Left lobe of liver (tissue), 2 donors: ENCODE results near the gene FA2H. TPM values are rescaled to one million over a fixed set of nuclear protein-coding genes. Genes with fewer than 3 reads are reported as not detected.
"Not testable (repeated sequence)": the region's sequence is repeated elsewhere in the genome, so short reads cannot be mapped to it uniquely, and the experiment has no call there.

Experiments used
- ATAC-seq: fragments of 200-7000 bp; cut with Tn5 transposase; one replicate; pipeline ENCODE4 v1.9.1; 2020; ENCODE audit warnings: mild to moderate bottlenecking, moderate library complexity
- DNase-seq: peaks from one replicate; pipeline ENCODE4 v3.0.0-alpha.2; 2020; ENCODE audit warnings: low spot score
- total RNA-seq: library from RNA; stranded (reverse); gene quantifications from one replicate; pipeline ENCODE4 v1.2.1, GENCODE V29; 2021
- donor health status: DM: no; HTN: no; CAD: no; lungs with moderate emphysema.
- donor health status: DM: no; HTN: yes; CAD: no.

Gene FA2H
- total RNA-seq, 1 donor from 2014 or later: not detected

DNA sequence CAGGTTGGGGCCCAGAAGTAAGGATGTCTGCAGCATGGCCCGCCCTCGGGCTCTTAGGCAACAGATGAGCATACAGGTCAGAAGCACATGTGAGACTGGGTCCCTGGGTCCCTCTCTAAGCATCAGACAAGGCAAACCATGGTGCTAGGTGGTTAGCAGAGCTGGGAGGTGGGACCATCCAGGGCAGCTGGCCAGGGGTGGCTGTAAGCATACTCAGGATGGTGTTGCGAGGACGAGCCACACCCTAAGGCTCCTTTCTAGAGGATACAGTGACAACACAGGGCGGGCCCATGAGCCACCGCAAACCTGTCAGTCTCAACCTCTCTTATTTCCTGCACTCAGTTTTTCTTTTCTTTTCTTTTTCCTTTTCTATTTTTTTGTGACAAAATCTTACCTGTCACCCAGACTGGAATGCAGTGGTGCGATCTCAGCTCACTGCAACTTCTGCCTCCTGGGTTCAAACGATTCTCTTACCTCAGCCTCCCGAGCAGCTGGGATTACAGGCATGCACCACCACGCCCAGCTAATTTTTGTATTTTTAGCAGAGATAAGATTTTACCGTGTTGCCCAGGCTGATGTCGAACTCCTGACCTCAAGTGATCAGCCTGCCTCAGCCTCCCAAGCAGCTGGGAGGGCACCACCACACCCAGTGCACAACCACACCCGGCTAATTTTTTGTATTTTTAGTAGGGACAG is 3.6 kb downstream of the FA2H start:
- no peak for DNase-seq
- no peak for ATAC-seq

DNA sequence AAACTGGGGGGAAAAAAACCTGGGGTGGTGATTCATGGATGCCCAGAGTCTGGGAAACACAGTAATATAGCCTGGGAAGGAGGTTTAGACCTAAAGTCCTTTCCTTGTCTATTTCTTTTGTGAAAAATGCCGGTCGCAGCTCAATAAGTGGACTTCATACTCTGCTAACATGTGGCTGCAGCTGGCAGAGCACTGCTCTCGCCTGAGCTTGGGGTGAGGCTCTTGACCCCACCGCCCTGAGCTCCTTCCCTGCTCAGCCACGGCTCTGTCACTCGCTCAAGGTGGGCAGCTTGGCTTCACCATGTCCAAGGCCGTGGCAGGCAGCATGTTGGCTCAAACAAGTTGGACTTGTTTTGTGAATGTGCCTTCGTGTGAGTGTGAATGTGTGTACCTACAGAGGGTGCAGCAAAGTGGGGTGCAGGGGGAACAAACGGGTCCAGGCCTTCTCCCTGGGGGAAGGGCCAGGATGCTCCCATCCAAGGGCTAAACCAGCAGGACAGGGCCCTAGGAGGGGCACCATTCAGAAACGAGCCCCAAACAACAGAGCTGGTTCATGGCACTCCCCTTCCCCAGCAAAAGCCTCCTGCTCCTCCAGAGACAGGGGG is 4.9 kb downstream of the FA2H start:
- DNase-seq: no peak

DNA sequence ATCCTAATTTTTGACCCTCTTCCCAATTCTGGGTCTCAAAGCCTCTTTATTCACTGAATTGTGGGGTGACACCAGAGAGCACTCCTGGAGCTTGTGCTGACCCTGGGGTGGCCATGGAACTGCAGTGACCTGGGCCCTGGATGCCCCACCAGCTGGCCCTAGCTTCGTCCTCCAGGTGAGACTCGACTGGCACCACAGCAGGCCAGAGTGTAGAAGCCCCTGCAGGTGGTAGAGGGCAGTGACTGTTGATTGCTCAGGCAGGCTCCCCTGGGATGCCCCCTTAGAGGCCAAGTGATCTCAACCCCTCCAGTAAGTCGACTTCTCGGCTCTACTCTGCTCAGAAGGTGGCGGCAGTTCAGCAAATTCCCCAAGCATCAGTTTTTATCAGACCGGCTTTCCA is 6.4 kb downstream of the FA2H start:
- ATAC-seq (no peak), DNase-seq (no peak)

More for the DNA sequence above, 4.9 kb downstream of the FA2H start:
- no peak for ATAC-seq

DNA sequence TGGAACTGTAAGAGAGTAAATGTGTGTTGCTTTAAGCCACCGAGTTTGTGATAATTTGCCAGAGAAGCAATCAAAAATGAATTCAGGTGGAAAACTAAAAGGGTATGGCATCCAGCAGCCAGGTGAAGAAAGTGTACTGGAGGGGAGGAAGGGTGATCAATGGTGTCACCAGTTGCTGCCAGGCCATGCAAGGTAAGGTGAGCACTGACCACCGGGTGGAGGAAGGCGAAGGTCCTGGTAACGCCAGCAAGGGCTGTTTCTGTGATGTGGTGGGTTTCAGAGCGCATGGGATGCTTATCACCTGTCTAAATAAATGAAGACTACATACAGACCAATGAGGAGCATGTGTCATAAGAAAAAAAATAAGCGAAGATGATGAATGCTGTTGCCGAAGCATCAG is 6.9 kb downstream of the FA2H start:
- DNase-seq (no peak), ATAC-seq (no peak)

DNA sequence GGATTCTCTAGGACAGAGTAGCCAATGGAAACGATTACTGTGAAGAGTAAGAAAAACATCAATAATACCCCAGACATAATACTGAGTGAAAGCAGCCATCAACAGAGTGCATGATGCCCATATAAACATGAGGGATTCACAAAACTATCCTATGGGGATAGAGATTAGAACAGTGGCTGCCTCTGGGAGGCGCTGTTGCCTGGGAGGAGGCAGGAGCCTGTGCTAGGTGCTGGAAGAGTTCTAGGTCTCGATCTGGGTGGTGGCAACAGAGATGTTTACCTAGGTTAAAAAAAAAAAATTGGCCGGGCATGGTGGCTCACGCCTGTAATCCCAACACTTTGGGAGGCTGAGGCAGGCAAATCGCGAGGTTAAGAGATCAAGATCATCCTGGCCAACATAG is 7.9 kb downstream of the FA2H start:
- DNase-seq (no peak), ATAC-seq (no peak)

DNA sequence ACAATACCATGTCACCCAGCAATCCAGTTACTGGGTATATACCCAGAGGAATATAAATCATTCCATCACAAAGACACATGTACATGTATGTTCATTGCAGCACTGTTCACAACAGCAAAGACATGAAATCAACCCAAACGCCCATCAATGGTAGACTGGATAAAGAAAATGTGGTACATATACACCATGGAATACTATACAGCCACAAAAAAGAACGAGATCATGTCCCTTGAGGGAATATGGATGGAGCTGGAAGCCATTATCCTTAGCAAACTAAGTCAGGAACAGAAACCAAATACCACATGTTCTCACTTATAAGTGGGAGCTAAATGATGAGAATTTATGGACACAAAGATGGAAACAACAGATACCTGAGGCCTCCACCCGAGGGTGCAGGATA is 10.4 kb downstream of the FA2H start:
- not testable (repeated sequence) for ATAC-seq, DNase-seq

DNA sequence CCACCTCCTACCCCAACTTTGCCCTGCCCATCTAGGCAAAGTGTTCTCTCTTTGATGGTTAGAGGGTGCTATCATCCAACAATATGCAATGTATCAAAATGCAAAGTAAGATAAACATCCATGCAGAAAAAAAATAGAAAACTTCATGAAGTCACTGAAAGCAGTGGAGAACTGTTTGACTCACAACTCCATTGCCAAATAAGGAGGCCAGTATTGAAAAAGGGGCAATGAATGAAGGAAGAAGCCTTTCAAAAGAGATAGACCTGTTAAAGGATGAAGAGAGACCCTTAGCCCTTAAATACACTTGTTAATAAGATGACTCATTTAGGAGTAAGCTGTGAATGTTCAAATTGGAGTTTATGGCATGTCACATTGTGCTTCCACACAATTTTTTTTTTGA is 13.0 kb downstream of the FA2H start:
- DNase-seq: no peak
- no peak for ATAC-seq

DNA sequence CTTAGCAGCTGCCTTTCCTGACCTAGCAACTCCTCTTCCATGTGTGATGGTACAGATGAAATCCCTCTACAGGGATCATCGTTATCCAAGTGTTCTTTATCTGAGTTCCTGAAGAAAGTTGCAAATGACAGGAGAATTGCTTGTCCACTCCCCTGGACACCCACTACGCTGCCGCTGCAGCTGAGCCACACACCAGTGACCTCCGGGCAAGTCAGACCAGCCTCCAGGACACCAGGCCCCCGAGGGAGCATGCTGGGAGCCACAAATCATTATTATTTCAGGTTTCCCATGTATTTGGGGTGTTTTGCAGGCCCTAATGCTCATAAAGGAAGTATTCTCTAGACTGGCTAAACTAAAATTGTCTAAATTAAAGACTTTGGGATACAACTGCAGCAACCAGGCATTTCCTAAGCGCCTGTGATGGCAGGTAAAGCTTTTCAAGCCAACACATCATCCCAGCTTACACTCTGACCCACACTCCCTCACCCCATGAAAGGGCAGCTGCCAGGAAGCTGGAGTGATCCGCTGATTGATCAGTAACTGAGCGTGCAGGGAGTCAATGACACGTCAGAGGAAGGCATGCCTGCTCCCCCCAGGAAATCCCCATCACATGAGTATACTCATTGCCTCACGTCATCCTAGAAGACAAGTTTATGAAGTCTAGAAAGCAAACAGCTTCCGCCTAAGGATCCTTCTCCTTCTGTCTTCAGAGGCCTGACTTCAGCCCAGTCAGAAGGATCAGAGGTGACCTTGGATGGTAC is 14.4 kb downstream of the FA2H start:
- DNase-seq: no peak

DNA sequence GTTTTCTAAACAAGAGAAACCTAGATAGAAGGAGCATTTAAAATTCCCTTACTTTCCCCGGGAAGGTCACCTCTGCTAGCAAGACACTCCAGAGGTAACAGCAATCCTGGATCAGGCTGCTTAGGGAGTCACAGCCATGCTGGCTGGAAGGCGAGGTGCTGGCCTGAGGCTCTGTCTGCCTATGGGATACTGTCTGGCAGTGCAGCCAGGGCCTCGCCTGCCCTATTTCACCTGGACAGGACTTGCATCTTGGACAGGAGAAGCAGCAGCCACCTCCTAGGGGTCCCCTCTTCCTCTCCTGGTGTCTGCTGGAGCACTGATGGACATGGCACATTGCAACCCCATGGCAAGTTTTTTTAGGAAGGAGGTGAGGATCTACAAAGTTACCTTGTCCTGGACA is 15.1 kb downstream of the FA2H start:
- DNase-seq: no peak

More for the DNA sequence above, 14.4 kb downstream of the FA2H start:
- ATAC-seq: no peak

DNA sequence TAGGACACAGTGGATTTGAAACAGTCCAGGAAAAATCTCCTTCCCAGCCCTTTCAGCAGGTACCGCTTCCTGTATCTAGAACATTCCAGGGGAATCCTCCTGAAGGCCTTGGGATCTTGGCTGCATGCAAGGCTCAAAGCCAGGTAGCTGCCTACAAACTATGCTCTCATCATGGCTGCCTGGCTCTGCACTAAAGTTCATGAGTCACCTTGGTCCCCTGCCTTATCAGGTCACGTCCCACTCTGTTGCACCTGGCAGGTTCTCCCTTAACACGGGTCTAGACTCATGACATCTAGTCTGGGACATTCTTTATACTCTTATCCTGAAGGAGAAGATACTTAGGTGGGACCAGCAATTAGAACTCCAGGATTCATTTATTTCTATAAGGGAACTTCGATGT is 15.8 kb downstream of the FA2H start:
- ATAC-seq (no peak), DNase-seq (no peak)

More for the DNA sequence above, 15.1 kb downstream of the FA2H start:
- no peak for ATAC-seq

DNA sequence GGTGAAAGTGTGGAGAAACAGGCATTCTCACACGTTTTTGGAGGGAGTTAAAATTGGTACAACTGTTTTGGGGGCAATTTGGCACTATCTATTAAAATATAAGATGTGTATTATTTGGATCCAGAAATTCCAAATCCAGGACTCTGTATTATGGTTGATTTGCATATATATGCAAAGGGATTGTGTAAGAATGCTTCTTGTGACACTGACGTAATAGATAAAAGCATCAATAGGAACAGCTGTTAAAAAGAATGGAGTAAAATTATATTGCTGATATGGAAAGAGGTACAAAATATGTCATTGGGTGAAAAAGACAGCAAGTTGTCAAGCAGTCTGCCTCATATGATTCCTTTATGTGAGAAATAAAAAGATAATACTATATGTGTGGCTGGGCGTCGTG is 17.3 kb downstream of the FA2H start:
- no peak for DNase-seq
- ATAC-seq: no peak

DNA sequence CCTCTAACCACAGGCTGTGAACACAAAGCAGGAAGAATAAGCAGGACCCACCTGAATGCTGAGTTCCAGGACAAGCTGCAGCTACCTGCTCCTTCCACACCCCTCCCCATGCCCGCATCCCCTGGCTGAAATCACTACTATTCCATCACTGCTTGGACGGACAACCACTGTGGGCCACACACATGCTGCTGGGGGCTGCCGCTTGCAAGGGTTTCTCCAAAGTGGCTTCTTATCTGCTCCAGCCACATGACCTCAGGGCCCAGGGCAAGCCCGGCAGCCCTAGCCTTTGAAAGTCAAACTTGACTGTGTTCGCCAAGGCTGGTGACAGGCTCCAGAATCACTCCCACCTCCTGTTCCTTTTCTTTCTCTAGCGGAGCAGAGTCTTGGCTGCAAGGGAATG is 18.4 kb downstream of the FA2H start:
- DNase-seq (no peak), ATAC-seq (no peak)

DNA sequence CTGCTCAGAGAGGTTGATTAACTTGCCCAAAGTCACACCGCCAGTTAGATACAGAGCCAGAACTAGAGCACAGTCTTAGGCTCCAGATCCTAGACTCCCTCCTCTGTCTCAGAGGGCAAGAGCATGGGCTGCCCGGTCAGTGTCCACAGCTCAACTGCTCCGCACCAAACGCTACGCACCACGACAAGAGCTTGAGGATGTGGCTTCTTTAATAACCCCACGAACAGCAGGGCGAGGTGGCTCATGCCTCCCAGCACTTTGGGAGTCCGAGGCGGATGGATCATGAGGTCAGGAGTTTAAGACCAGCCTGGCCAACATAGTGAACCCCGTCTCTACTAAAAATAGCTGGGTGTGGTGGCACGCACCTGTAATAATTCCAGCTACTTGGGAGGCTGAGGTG is 21.4 kb downstream of the FA2H start:
- no peak for ATAC-seq
- DNase-seq: no peak

DNA sequence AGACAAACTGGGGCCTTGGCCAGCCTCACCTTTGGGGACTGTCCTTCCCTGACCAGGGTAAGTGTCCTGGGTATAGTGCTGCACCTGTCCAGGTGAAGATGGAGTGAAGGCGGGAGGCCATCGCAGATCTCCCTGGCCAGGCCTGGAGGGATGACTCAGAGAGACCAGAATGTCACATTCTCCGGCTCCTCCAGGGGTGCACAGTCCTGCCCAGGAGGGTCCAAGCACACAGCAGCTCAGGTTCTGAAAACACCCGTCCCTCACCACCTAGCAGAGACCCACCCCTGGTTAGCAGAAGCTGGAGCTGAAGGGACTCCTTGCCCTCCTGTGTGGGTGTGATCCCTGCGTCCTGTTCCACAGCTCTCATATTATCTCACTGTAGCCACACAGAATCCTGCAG is 21.9 kb downstream of the FA2H start:
- DNase-seq (no peak), ATAC-seq (no peak)

DNA sequence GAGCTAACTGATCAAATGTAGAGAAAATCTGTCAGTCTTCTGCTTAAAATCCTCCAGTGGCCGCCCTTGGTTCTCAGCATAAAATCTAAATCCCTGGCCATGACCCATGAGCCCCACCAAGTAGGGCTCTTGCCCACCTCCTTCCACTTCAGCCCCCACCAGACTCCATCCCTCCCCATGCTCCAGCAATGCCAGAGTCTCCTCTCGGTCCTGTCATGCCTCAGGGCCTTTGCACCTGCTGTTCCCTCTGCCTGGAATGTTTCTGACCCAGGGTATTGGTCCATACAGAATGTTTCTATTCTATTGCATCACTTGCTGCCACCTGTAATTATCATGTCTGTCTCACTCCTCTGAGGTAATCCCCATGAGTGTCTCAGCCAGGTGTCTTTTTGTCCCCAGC is 22.4 kb downstream of the FA2H start:
- DNase-seq: no peak
- no peak for ATAC-seq

DNA sequence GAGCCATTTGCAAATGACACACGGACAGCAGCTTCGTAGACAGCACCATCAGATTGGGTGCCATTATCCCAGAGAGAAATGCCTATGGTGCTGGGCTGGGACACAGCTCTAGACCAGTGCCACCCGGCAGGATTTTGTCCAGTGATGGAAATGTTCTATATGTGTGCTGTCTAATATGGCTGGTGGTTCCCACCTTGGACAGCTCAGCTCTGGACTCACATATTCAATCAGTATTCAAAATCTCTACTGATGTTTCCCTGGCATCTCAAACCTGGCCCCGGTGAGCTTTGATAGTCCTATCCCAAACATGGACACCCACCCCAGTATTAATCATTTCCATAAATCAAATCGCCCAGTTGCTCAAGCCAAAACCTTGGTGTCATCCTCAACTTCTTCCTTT is 23.0 kb downstream of the FA2H start:
- ATAC-seq (no peak), DNase-seq (no peak)

DNA sequence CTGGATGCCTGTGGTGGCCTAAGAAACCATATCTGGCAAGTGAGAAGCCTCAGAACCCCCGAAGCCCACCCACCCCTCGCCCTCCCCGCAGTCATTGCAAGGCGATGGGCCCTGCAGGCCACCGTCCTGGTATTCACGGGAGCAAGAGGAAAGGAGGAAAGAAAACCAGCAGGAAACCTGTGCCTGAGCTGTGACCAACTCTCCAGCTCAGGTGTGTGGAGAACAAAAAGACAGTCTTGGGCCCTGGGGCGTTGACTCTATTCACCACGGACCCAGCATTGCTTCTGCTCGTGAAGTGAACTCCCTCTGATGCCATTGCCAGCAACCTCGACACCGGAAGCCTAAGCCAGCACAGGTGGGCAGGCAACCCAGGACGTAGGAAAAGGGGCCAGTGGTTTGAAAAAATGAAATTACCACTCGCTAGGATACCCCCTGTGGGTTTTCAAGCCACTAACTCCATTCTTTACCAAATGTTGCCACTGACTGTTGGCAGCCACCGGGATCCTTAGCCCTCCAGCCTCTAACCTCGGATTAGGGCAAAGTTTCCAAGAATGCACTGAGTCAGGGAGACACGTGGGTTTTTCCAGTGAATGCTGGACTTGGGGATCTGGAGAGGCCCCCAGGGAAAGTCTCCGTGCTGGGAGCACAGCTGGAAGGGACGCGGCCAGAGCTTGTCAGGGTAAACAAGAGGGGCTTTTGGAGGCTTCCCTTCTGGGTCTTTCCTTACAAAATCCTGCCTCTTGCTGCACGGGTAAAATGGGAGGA is 25.1 kb downstream of the FA2H start:
- no peak for DNase-seq
- no peak for ATAC-seq

DNA sequence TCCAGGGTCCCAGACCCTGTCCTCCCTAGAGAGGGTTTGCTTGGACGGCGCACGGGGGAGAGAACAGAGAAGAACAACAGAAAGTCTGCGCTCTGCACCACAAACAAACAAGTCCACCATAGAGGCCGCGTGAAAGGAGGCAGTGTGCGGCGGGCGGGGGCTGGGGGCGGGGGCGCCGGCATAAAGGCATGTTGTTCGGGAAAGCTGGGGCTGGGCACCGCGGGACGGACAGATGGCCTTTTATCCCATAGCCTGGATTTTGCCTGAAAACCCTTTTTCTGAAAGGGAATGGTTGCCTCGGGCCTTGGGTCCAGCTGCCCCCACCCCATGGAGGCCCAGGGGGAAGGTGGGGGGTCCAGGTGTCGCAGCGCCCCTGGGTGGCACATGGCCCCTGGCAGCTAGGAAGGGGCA is 26.0 kb downstream of the FA2H start:
- ATAC-seq (no peak), DNase-seq (no peak)

DNA sequence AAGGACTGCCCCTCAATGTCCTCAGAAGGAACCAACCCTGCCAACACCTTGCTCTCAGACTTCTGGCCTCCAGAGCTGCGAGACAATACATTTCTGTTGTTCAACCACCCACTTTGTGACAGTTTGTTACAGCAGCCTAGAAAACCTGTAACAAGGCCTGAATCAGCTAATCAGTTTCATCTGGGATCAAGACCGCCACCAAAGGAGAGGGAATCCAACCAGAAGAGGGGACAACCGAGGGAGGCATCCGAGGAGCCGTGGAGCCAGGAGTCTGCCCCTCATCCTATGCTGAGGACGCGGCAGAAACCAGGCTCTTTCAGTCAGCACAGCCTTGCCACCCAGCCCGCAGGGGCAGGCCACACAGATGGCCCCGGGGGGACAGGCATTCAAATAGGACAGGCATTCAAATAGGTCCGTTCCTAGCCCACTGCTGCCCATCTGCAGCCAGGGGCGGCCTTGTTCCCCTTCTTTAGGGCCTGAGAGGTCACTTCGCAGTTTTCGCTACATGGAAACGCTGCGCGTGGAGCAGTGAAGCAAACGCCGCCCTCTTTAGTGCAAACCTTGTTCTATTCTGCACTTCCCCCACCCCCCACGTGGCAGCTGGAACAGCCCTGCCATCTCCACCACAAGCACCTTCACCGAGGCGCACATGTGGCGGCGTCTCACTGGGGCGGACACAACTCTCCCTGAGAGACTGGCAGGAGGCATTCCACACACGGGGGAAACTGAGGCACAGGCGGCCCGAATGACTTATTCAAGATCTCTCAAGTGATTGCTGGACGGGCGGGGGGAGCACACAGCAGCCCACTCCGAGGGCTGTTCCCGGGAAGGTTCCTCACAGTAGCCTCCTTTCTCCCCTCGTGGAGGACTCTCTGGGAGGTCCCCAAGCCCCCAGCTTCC is 26.7 kb downstream of the FA2H start:
- no peak for ATAC-seq
- DNase-seq: no peak

DNA sequence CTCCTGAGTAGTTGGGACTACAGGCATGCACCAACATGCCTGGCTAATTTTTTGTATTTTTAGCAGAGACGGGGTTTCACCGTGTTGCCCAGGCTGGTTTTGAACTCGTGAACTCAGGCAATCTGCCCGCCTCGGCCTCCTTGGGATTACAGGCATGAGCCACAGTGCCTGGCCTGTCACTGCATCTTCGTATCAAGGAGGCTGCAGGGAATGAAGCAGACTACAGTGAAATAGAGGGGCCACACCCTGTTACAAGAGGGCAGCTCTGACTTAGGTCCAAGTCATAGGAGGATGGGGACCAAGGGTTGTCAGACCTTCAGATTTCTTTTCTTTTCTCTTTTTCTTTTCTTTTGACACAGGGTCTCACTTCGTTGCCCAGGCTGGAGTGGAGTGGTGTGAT is 28.7 kb downstream of the FA2H start:
- no peak for ATAC-seq
- no peak for DNase-seq
